Esophagus squamous epithelium (tissue), 5 donors: ENCODE data around the gene UNC93B1. TPM values are rescaled to one million over a fixed set of nuclear protein-coding genes. Genes with fewer than 3 reads are reported as not detected.

Experiments
- DNase-seq: peaks from one replicate; lab custom pipeline; 2025; lab: John Stamatoyannopoulos, UW
- H3K27ac ChIP-seq, 4 donors: fragments of 200-600 bp; sonication (generic); one replicate each; pipeline ENCODE4 v1.5.1; 2016 to 2019; ENCODE audit warnings: mild to moderate bottlenecking in 1 of 4
- H3K27me3 ChIP-seq, 4 donors: fragments of 200-600 bp; sonication (generic); 1 replicate in 3 of 4; 2 replicates in 1 of 4; pipeline versions ENCODE4 v1.5.1 to v1.6.0; 2017 to 2021; ENCODE audit warnings: antibody characterized with exemption in 1 of 4
- H3K36me3 ChIP-seq, 3 donors: fragments of 200-600 bp; sonication (generic); one replicate each; pipeline ENCODE4 v1.5.1; 2016 to 2019
- H3K4me1 ChIP-seq, 3 donors: fragments of 200-600 bp; sonication (generic); one replicate each; pipeline ENCODE4 v1.5.1; 2017 to 2019
- H3K4me3 ChIP-seq, 4 donors: fragments of 200-600 bp; sonication (generic); 1 replicate in 3 of 4; 2 replicates in 1 of 4; pipeline ENCODE4 v1.5.1; 2016 to 2019; ENCODE audit warnings: mild to moderate bottlenecking in 2 of 4, moderate library complexity in 1 of 4
- H3K9me3 ChIP-seq, 3 donors: fragments of 200-600 bp; sonication (generic); one replicate each; pipeline ENCODE4 v1.5.1; 2016 to 2019
- CTCF ChIP-seq, 6 experiments: fragments of 450-650 bp in 4 of 6; fragments of 200-600 bp in 2 of 6; sonication (generic) in 2 of 6; IDR thresholded peaks; one replicate each; pipeline ENCODE4 v1.5.1; 2016 to 2019; ENCODE audit warnings: antibody characterized with exemption in 6 of 6, mild to moderate bottlenecking in 4 of 6, moderate library complexity in 4 of 6
- POLR2A ChIP-seq, 4 donors: fragments of 450-650 bp; IDR thresholded peaks; one replicate each; pipeline ENCODE4 v1.6.1; 2017; ENCODE audit warnings: antibody characterized with exemption in 4 of 4, mild to moderate bottlenecking in 4 of 4, moderate library complexity in 3 of 4
- WGBS, 2 donors: methylation state at CpG; one replicate each; pipeline ENCODE4 v1.1.5; 2018; 5-methylcytosine and 5-hydroxymethylcytosine counted together
- intact Hi-C: fragments of 100-400 bp; cut with DNase I; formaldehyde crosslinking; loops from one replicate; pipeline ENCODE4 v1.15.0; 2022
- total RNA-seq, 4 donors: library from RNA; depleted of rRNA; stranded (reverse); fragments of >200 nt; gene quantifications; one replicate each; pipeline ENCODE4 v1.1.0, GENCODE V29; 2016
- donor health status: DM: yes; HTN: yes; CAD: no.

The UNC93B1 gene
- total RNA-seq, 4 donors from 2014 or later = 13.5 to 38.0 (median 31.5) TPM

- Histone ChIP-seq H3K36me3 (peaks cover 0 to 5% (median 0%) of the 10 kb centered on the region in 3 donors), H3K4me3 (peak overlapping the region; percentile 60 to 94 (median 81)), H3K27me3 (no peaks in the 10 kb centered on the region), H3K9me3 (no peaks in the 10 kb centered on the region), H3K27ac (peak overlapping the region; percentile 43 to 91 (median 85)), H3K4me1 (peaks cover 6 to 32% (median 16%) of the 10 kb centered on the region in 3 donors)
- intact Hi-C loops = loop anchor here (10.0 kb wide), 1 partner anchor 212 kb away; the partner anchor contains the start of gene KMT5B
- DNase-seq = no peak
- no peak for TF ChIP-seq CTCF (IDR thresholded peaks at IDR 0.05)
- no peak for TF ChIP-seq POLR2A (IDR thresholded peaks at IDR 0.05)
- 10% methylated on average over 17 of the region's 86 CpGs; no CpG with 5 or more reads in 1 of the 2 donors for WGBS, 2 donors
These were observed 705 bp downstream of the UNC93B1 start for GRCh38 chr11:68002938-68003845.

DNA sequence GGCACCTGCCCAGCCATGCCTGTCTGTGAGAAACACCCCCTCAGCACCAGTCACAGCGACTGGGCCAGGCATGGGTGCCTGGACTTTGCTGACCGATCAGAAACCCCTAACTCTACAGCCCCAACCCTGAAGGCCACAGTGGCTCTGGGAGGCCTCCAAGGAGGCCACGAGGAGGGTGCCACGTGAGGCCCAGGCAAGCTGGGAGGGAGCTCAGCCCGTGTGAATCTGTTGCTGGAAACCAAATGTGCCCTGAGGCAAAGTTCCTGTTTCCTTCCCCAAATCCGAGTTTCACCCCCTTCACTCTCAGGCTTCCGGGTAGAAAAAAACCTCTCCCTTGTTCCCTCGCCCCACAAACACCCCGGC, 1.3 kb downstream of the UNC93B1 start:
- TF ChIP-seq CTCF (IDR thresholded peaks at IDR 0.05) (no peak), POLR2A (IDR thresholded peaks at IDR 0.05) (no peak)
- peaks cover 6 to 30% (median 16%) of the 10 kb centered on the region in 3 donors for H3K4me1 ChIP-seq
- H3K9me3 ChIP-seq = no peaks in the 10 kb centered on the region
- no peaks in the 10 kb centered on the region for H3K27me3 ChIP-seq
- H3K36me3 ChIP-seq = peaks cover 0 to 5% (median 0%) of the 10 kb centered on the region in 3 donors
- peak overlapping the region in 3 of 4 donors; percentile 60 to 94 (median 82) for H3K4me3 ChIP-seq
- H3K27ac ChIP-seq = peak overlapping the region in 3 of 4 donors; percentile 80 to 91 (median 90)
- no peak for DNase-seq
- intact Hi-C loops = loop anchor here (10.0 kb wide), 1 partner anchor 212 kb away; the partner anchor contains the start of gene KMT5B
- 33 to 45% methylated on average over 1 to 7 of the region's 9 CpGs for WGBS, 2 donors

GRCh38 chr11:67999704-68000103, 4.2 kb downstream of the UNC93B1 start:
- H3K4me1 ChIP-seq = peaks cover 6 to 41% (median 16%) of the 10 kb centered on the region in 3 donors
- TF ChIP-seq POLR2A (IDR thresholded peaks at IDR 0.05) = no peak
- no peak for TF ChIP-seq CTCF (IDR thresholded peaks at IDR 0.05)
- WGBS, 2 donors = 90 to 100% methylated on average over 1 to 5 of the region's 5 CpGs

GRCh38 chr11:67999201-67999629, 4.7 kb downstream of the UNC93B1 start:
- H3K27me3 ChIP-seq = no peaks in the 10 kb centered on the region
- H3K27ac ChIP-seq = no peak overlapping the region
- H3K4me1 ChIP-seq = peaks cover 6 to 36% (median 12%) of the 10 kb centered on the region in 3 donors
- TF ChIP-seq CTCF (IDR thresholded peaks at IDR 0.05) (no peak), POLR2A (IDR thresholded peaks at IDR 0.05) (no peak)
- H3K9me3 ChIP-seq = no peaks in the 10 kb centered on the region
- DNase-seq = no peak
- no peak overlapping the region for H3K4me3 ChIP-seq
- intact Hi-C loops = no loop called here
- 95% methylated on average over 7 to 10 of the region's 13 CpGs for WGBS, 2 donors
- peaks cover 0 to 15% (median 0%) of the 10 kb centered on the region in 3 donors for H3K36me3 ChIP-seq

More at GRCh38 chr11:67999704-68000103, 4.2 kb downstream of the UNC93B1 start:
- H3K27ac ChIP-seq = no peak overlapping the region
- H3K9me3 ChIP-seq = no peaks in the 10 kb centered on the region
- H3K4me3 ChIP-seq = no peak overlapping the region
- no peaks in the 10 kb centered on the region for H3K27me3 ChIP-seq
- DNase-seq = no peak
- intact Hi-C loops = loop anchor here (10.0 kb wide), 1 partner anchor 215 kb away; the partner anchor contains the start of gene KMT5B
- peaks cover 0 to 15% (median 0%) of the 10 kb centered on the region in 3 donors for H3K36me3 ChIP-seq
